CD4-positive, CD25-positive, alpha-beta regulatory T cell (primary cell): ENCODE data around the gene EEF1G. TPM values are rescaled to one million over a fixed set of nuclear protein-coding genes. Genes with fewer than 3 reads are reported as not detected.
"Not testable (repeated sequence)": the region's sequence is repeated elsewhere in the genome, so short reads cannot be mapped to it uniquely, and the experiment has no call there.

Experiments
- ATAC-seq, 2 donors: fragments of 150-1000 bp; cut with Tn5 transposase; one replicate each; pipeline ENCODE4 v1.10.0; 2021; ENCODE audit warnings: low read depth in 2 of 2, moderate number of reproducible peaks in 2 of 2, moderate library complexity in 1 of 2
- DNase-seq, 3 donors: peaks; one replicate each; pipeline versions ENCODE4 v3.0.0 to v3.0.0-alpha.2; 2012 to 2022; ENCODE audit warnings: mixed read lengths in 1 of 3
- H3K27ac ChIP-seq: one replicate; pipeline ENCODE4 v1.7.0; 2013; ENCODE audit warnings: mild to moderate bottlenecking, low read length; ENCODE audit not compliant: insufficient read depth, poor library complexity, severe bottlenecking
- H3K27me3 ChIP-seq: one replicate; pipeline ENCODE4 v1.7.0; 2013; ENCODE audit warnings: low read length; ENCODE audit not compliant: control insufficient read depth, insufficient read depth
- H3K36me3 ChIP-seq: one replicate; pipeline ENCODE4 v1.7.0; 2013; ENCODE audit warnings: mild to moderate bottlenecking, low read length, moderate library complexity; ENCODE audit not compliant: control insufficient read depth, insufficient read depth
- H3K4me1 ChIP-seq: 2 replicates; pipeline ENCODE4 v1.7.0; 2013; ENCODE audit warnings: mild to moderate bottlenecking, low read length; ENCODE audit not compliant: insufficient read depth, control insufficient read depth, poor library complexity, severe bottlenecking
- H3K4me3 ChIP-seq: one replicate; pipeline ENCODE4 v1.7.0; 2013; ENCODE audit warnings: low read depth, mild to moderate bottlenecking, low read length, moderate library complexity
- H3K9me3 ChIP-seq, 2 experiments: 1 replicate in 1 of 2; 2 replicates in 1 of 2; pipeline ENCODE4 v1.7.0; 2013; ENCODE audit warnings: low read length in 2 of 2, mild to moderate bottlenecking in 1 of 2, moderate library complexity in 1 of 2; ENCODE audit not compliant: control insufficient read depth in 2 of 2
- H3K27ac Mint-ChIP-seq, 3 donors: one replicate each; pipeline ENCODE4 v1.8.0; 2020 to 2022; ENCODE audit warnings: mild to moderate bottlenecking in 3 of 3, mixed read lengths in 3 of 3, moderate library complexity in 2 of 3
- H3K27me3 Mint-ChIP-seq: one replicate; pipeline ENCODE4 v1.8.0; 2022; ENCODE audit warnings: mild to moderate bottlenecking, mixed read lengths
- H3K36me3 Mint-ChIP-seq: one replicate; pipeline ENCODE4 v1.8.0; 2020; ENCODE audit warnings: mixed read lengths
- H3K4me1 Mint-ChIP-seq, 4 donors: one replicate each; pipeline ENCODE4 v1.8.0; 2020 to 2022; ENCODE audit warnings: mixed read lengths in 4 of 4, mild to moderate bottlenecking in 1 of 4
- H3K4me3 Mint-ChIP-seq, 4 donors: one replicate each; pipeline ENCODE4 v1.8.0; 2020 to 2022; ENCODE audit warnings: mild to moderate bottlenecking in 4 of 4, mixed read lengths in 4 of 4, moderate library complexity in 3 of 4
- H3K9me3 Mint-ChIP-seq, 7 donors: one replicate each; pipeline ENCODE4 v1.8.0; 2020 to 2022; ENCODE audit warnings: mixed read lengths in 7 of 7, mild to moderate bottlenecking in 3 of 7, moderate library complexity in 2 of 7
- polyA plus RNA-seq, 4 donors: library from polyadenylated mRNA; unstranded; fragments of 300-500 nt; fragmentation: Illumina TruSeq; gene quantifications; one replicate each; pipeline ENCODE4 v1.2.3, GENCODE V29; 2021
- total RNA-seq: library from RNA; stranded (reverse); gene quantifications from one replicate; pipeline ENCODE4 v1.2.3, GENCODE V29; 2022

The EEF1G gene
- total and polyA plus RNA-seq, 5 donors from 2014 or later, result 775 to 1,680 (median 1,198) TPM

- Mint-ChIP-seq H3K27me3 (no peaks in the 10 kb centered on the region), H3K4me3 (peak overlapping the region in 1 of 4 donors; percentile 90), H3K9me3 (no peaks in the 10 kb centered on the region), H3K36me3 (peaks cover 44% of the 10 kb centered on the region), H3K4me1 (peaks cover 11 to 87% (median 55%) of the 10 kb centered on the region in 4 donors), H3K27ac (peak overlapping the region in 2 of 3 donors; percentile 36 to 76)
- Histone ChIP-seq H3K4me3 (no peak overlapping the region), H3K36me3 (peaks cover 49% of the 10 kb centered on the region), H3K27ac (no peak overlapping the region), H3K4me1 (peaks cover 62% of the 10 kb centered on the region), H3K9me3 (no peaks in the 10 kb centered on the region), H3K27me3 (no peaks in the 10 kb centered on the region)
- ATAC-seq (no peak), DNase-seq (no peak)
Observed at GRCh38 chr11:62595124-62595523, 21.4 kb upstream of the EEF1G start.

GRCh38 chr11:62593434-62594044 is 19.8 kb upstream of the EEF1G start:
- Histone ChIP-seq H3K27me3 (no peaks in the 10 kb centered on the region), H3K27ac (peak overlapping the region; percentile 45), H3K9me3 (no peaks in the 10 kb centered on the region), H3K4me1 (peaks cover 55% of the 10 kb centered on the region), H3K4me3 (no peak overlapping the region), H3K36me3 (peaks cover 49% of the 10 kb centered on the region)
- Mint-ChIP-seq H3K27ac (peak overlapping the region; percentile 57 to 95 (median 93)), H3K36me3 (peaks cover 29% of the 10 kb centered on the region), H3K27me3 (no peaks in the 10 kb centered on the region), H3K4me3 (peak overlapping the region; percentile 80 to 98 (median 88)), H3K9me3 (no peaks in the 10 kb centered on the region), H3K4me1 (peaks cover 0 to 83% (median 50%) of the 10 kb centered on the region in 4 donors)
- DNase-seq, result peak; percentile 61 to 88 (median 77)
- no peak for ATAC-seq

DNA sequence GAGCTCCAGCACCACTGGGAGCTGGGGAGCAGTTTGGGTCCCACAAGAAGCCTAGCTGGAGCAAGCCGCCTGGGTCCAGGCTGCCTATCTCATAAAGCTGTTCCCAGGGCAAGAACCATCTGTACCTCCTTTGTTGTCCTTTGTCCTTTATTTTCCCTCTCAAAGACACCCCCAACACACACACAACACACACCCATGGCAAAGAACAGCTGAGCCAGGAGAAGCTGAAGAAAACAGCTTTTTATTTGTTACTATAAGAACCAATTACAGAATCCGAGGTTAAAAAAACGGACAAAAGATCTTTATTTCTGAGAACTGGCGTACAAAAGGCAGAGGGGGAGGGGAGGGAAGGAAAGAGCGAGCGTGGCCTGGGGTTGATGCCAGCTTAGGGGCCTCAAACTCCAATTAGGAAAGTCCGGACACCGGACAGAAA is 19.3 kb upstream of the EEF1G start:
- Mint-ChIP-seq H3K27ac (peak overlapping the region in 2 of 3 donors; percentile 85 to 95), H3K27me3 (no peaks in the 10 kb centered on the region), H3K4me3 (peak overlapping the region in 3 of 4 donors; percentile 41 to 90 (median 46)), H3K4me1 (peaks cover 0 to 79% (median 45%) of the 10 kb centered on the region in 4 donors), H3K36me3 (peaks cover 23% of the 10 kb centered on the region), H3K9me3 (no peaks in the 10 kb centered on the region)
- peak overlapping the region; percentile 75 for H3K4me3 ChIP-seq
- peak overlapping the region; percentile 94 for H3K27ac ChIP-seq
- H3K36me3 ChIP-seq, result peaks cover 49% of the 10 kb centered on the region
- H3K9me3 ChIP-seq, result no peaks in the 10 kb centered on the region
- no peaks in the 10 kb centered on the region for H3K27me3 ChIP-seq
- peaks cover 49% of the 10 kb centered on the region for H3K4me1 ChIP-seq
- ATAC-seq (no peak), DNase-seq (no peak)

DNA sequence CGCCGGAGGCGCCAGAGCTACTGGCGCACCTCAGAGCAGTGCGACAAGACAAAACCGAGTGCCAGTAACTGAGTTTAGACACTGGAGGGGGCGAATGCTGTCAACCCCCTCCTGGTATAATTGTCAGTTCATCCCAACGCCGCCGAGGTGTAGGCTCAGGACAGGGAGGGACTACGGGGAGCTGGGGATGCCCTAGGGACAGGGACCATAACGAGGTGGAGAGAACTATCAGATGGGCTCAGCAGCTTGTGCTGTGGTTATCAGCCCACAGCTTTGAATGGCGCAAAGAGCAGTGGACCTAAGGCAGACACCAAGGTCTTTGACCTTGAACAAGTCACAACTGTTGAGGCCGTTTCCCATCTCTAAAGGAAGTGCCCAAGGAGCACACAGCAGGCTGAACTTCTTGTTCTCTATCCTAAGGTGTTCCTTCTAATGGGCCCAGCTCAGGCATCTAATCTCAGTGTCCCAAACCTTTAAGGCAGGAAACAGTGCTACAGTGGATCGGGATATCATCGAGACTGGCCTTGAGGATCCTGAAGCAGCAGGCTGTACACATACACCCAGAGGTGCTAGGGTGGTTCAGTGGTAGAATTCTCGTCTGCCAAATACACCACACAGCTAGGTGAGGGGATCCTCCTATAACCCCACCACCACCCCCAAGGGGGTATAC is 18.6 kb upstream of the EEF1G start:
- H3K27ac Mint-ChIP-seq, result peak overlapping the region; percentile 95 to 97 (median 96)
- H3K27me3 ChIP-seq, result no peaks in the 10 kb centered on the region
- H3K9me3 ChIP-seq, result no peaks in the 10 kb centered on the region
- H3K36me3 Mint-ChIP-seq, result peaks cover 17% of the 10 kb centered on the region
- H3K4me1 ChIP-seq, result peaks cover 42% of the 10 kb centered on the region
- peak overlapping the region; percentile 75 for H3K4me3 ChIP-seq
- peak overlapping the region; percentile 94 for H3K27ac ChIP-seq
- H3K27me3 Mint-ChIP-seq, result no peaks in the 10 kb centered on the region
- DNase-seq (no peak), ATAC-seq (no peak)
- H3K36me3 ChIP-seq, result peaks cover 49% of the 10 kb centered on the region
- H3K4me1 Mint-ChIP-seq, result peaks cover 0 to 76% (median 39%) of the 10 kb centered on the region in 4 donors
- H3K9me3 Mint-ChIP-seq, result no peaks in the 10 kb centered on the region
- H3K4me3 Mint-ChIP-seq, result peak overlapping the region; percentile 90 to 96 (median 94)

DNA sequence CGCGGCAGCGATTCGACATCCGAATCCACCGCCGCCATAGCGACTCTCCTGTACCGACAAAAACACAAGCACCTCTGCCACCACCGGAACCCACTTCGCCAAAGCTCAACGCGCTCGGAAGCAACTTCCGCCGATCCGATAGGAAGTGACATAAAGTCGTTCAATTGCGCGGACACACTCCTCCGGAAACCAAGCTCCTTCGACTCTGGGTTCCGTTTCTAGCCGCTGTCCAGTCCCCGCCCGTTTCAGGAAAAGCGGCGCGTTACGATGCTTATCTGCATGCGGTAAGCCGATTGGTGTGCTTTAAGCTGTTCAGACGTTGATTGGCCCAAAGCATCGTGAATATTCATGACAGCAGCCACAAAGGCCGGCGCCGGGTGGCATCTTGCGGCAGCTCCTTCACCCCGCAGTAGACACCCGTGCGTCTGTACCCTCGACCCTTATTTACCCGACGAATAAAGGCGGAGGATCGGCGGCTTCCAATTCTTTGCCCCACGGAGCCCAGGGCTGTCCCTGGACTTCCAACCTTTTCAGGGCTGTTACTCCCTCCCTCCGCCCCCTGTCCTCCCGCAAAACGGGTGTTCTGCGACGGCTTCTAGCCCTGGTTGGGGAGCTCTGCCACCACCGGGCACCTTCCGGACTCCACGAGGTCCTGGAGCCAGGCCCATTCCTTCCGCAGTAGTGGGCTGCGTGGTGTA is 17.9 kb upstream of the EEF1G start, which contains the start of gene TUT1:
Gene TUT1 (minus strand): TSS at position 76 of the 698 bp plus-strand sequence. CDS start 38 bp downstream, at position 38.
- Histone ChIP-seq H3K27ac (peak within 1 kb of the TSS; percentile 94), H3K36me3 (peaks cover 43% of the 10 kb centered on the region), H3K4me3 (peak within 1 kb of the TSS; percentile 95), H3K4me1 (peaks cover 39% of the 10 kb centered on the region), H3K9me3 (no peaks in the 10 kb centered on the region), H3K27me3 (no peaks in the 10 kb centered on the region)
- ATAC-seq (peak; percentile 89 to 90), DNase-seq (peak; percentile 95 to 99 (median 98))
- H3K4me3 Mint-ChIP-seq, result peak within 1 kb of the TSS; percentile 90 to 96 (median 94)
- peaks cover 0 to 73% (median 38%) of the 10 kb centered on the region in 4 donors for H3K4me1 Mint-ChIP-seq
- no peaks in the 10 kb centered on the region for H3K9me3 Mint-ChIP-seq
- H3K27ac Mint-ChIP-seq, result peak within 1 kb of the TSS; percentile 95 to 97 (median 96)
- peaks cover 17% of the 10 kb centered on the region for H3K36me3 Mint-ChIP-seq
- no peaks in the 10 kb centered on the region for H3K27me3 Mint-ChIP-seq

GRCh38 chr11:62588966-62589637 is 15.4 kb upstream of the EEF1G start:
- Mint-ChIP-seq H3K4me1 (peaks cover 0 to 59% (median 30%) of the 10 kb centered on the region in 4 donors), H3K9me3 (no peaks in the 10 kb centered on the region), H3K27ac (peak overlapping the region in 2 of 3 donors; percentile 75), H3K36me3 (peaks cover 5% of the 10 kb centered on the region), H3K27me3 (no peaks in the 10 kb centered on the region), H3K4me3 (peak overlapping the region; percentile 28 to 93 (median 57))
- peaks cover 38% of the 10 kb centered on the region for H3K4me1 ChIP-seq
- H3K4me3 ChIP-seq, result no peak overlapping the region
- peaks cover 24% of the 10 kb centered on the region for H3K36me3 ChIP-seq
- DNase-seq, result peak in 1 of 3 donors; percentile 54
- H3K27ac ChIP-seq, result no peak overlapping the region
- no peak for ATAC-seq
- H3K9me3 ChIP-seq, result no peaks in the 10 kb centered on the region
- no peaks in the 10 kb centered on the region for H3K27me3 ChIP-seq

- peaks cover 0 to 33% (median 13%) of the 10 kb centered on the region in 4 donors for H3K4me1 Mint-ChIP-seq
- not testable (repeated sequence) for H3K4me1 ChIP-seq, H3K9me3 Mint-ChIP-seq, ATAC-seq, H3K27ac ChIP-seq, H3K27me3 Mint-ChIP-seq, DNase-seq, H3K4me3 ChIP-seq, H3K27ac Mint-ChIP-seq, H3K9me3 ChIP-seq, H3K27me3 ChIP-seq
- H3K36me3 Mint-ChIP-seq, result peaks cover 12% of the 10 kb centered on the region
- H3K36me3 ChIP-seq, result peaks cover 37% of the 10 kb centered on the region
- H3K4me3 Mint-ChIP-seq, result peak overlapping the region in 2 of 4 donors; percentile 27 to 38
Observed at GRCh38 chr11:62585356-62585755, 11.7 kb upstream of the EEF1G start.
